ENCODE results near the gene SSPN.

SSPN gene

GRCh38 chr12:26285401-26285800 is 90.0 kb downstream of the SSPN start:
- no peak for DNase-seq (ENCODE audit: low spot score)

- no peak for DNase-seq (ENCODE audit: low spot score)
Observed at GRCh38 chr12:26286186-26286585, 90.8 kb downstream of the SSPN start.

GRCh38 chr12:26287671-26288381 is 92.5 kb downstream of the SSPN start:
- DNase-seq (ENCODE audit: low spot score) = no peak

DNA sequence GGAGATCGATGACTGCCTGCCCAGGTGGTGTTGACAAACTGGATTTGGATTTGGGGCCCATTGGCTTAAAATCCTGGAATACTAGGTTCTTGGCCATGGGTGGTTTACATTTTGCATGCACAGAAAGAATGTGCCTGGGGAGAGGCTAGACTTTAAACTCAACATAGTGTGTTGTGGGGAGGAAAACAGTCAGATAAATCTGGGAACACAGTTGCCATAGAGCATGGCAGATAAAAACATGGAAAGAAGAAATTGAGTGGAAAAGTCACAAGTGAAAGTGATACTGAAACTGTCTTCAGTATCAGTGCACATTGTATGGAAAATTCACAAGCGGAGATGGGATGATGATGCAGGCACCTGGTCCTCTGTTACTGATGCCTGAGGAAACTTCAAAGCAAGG is 95.2 kb downstream of the SSPN start:
- no peak for DNase-seq (ENCODE audit: low spot score)

DNA sequence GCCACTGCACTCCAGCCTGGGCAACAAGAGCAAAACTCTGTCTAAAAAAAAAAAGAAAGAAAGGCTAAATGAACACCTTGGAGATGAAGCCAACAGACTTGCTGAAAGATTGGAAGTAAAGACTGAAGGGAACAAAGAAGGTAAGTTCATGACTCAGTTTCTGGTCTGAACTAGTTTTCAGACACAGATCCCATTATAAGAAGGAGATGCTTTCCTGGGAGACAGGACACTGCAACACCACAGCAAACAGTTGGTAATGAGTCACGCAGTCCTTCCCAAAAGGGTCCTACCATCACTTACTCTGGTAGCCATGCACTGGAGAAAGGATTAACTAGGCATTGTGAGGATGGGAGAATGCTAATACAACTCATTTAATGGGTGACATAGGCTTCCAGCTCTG is 97.2 kb downstream of the SSPN start:
- no peak for DNase-seq (ENCODE audit: low spot score)

DNA sequence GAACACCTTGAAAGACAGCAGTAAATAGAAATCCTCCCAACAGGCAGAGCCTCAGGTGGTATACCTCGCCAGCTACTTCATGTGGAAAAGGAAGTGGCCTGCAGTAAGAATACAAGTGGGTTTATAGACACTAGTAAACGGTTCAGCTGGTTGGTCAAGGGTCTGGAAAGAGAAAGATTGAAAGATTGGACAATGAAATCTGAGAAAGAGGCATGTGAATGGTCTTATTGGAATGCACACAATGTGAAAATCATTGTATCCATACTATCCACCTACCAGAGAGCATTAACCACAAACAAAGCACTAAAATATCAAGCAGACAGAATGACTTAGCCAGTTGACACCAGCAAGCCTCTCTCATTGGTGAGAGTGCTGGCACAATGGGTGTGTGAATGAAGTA is 98.2 kb downstream of the SSPN start:
- no peak for DNase-seq (ENCODE audit: low spot score)

GRCh38 chr12:26295001-26295400 is 99.6 kb downstream of the SSPN start:
- no peak for DNase-seq (ENCODE audit: low spot score)

DNA sequence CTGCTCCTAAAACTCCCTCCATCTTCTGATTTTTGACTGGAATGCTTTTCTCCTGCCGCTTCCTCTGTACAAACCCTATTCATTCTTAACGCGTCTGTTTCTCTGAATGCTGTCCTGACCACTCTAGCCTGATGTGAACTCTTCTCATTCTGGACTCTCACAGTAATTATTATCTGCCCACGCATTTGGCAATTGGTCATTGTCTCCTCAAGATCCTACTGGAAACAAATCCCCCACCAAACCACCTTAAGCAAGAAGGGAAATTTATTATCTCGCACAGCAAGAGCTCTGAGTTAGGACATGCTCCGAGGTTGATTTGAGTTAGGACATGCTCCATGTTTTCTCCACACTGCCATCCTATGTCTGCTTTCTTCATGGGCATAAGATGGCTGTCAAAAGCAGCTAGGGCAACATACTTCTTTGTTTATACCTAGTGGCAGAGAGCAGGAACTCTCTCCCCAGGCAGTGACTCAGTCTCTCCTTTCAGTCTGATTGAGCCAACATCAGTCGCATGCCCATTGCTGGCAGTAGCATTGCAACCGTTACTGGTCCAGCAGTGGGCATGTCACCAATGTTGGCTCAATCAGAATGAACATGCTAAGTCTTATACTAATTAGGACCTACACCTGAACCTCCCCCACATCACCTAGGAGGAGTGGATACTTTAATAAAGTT is 102.2 kb downstream of the SSPN start:
- no peak for DNase-seq (ENCODE audit: low spot score)

DNA sequence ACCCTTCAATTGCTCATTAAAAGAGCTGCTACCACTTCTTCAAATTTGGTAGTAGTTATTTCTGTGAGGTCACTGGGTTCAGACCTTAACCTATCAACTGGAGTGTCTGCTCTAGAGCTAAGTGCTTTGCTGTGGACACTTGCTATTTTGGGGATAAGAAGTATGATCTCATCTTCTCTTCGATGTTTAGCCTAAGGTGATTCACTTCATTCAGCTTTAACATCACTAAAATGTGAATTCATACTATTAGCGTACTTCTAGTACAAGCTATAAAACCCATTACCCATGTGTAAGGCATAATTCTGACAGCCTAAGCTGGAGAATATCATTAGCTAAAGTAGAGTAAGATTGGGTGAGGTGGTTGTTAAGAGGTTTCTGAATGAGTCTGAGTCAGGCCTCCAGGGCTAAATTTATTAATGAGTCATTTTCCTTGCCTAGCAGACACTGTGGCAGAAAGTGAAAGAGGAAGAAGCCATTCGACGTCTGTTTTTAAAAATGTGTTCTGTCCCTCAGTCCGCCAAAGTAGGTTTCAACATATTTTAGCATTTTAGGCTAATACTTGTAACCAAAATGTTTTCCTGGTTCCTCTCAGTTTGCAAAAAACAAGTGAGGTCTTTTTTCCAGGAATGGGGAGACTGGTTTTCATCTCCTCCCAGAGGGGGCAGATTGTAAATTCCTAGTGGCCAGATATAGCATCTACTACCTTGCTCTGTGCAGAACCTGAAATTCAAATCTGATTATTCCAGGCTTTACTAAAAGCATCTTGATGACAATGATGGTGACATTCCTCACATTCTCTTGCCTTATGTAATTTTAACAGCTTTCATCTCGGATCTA is 103.6 kb downstream of the SSPN start:
- DNase-seq (ENCODE audit: low spot score) = no peak

DNA sequence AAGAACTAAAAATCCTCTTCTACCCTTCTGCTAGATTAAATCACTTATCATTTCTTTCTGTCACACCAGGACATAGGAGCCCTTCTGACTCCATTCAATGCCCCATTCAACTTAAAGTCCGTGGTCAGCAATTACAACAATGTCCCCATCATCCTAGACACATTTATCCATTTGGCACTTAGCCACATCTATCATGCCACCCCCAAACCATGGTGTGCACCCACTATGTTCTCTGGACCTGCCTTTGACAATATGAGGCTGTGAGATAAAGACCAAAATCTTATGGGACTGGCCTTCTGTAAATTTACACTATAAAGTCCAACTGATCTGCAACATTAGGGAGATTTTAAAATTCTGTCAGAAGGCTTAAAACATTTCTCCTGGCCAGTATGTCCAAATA is 104.4 kb downstream of the SSPN start:
- no peak for DNase-seq (ENCODE audit: low spot score)

All from ecto neural progenitor cell (in vitro differentiated cells).